GM19238 (cell line): ENCODE data around the gene MRPL12.

Source experiments
- DNase-seq: peaks from one replicate; pipeline ENCODE4 v3.0.0; 2011; ENCODE audit warnings: low spot score; ENCODE audit not compliant: insufficient read length

The MRPL12 gene

GRCh38 chr17:81701288-81702071 is 1.7 kb upstream of the MRPL12 start:
- DNase-seq = no peak

DNA sequence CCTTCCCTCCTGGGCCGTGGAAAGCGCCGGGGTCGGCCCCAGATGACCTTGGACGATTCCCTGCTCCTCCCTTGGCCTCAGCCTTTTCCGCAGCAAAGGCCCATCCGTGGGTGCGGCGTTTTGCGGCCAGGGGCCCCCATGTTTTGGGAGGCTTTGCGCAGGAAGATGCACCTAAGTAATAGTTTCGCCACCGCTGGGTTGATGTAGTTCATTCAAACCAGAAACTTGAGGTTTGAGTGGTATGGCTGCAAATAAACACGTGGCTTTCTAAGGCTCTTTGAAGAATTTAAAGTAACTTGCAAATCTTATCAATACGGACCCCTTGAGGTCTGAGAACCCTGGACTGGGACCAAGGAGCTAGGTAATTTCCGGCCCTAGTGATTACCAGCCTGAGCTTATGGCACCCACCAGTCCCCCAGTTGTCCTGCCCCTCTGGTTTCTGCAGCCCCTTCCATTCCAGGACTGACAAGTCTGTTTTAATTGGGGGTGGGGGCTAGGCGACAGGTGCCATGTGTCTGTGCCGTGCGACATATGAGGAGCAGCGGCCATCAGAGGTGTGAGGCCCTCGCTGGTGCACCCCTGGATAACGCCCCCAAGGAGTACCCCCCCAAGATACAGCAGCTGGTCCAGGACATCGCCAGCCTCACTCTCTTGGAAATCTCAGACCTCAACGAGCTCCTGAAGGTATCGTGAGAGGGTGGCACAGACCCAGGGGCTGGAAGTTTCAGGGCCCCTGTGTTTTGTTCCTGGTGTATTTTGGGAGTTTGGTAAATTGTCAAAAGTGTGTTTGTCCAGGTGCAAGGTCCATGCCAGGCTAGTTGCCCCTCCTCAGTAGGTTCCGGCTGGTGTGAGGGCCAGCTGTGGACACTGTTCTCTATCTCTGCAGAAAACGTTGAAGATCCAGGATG is 834 bp downstream of the MRPL12 start:
- no peak for DNase-seq

DNA sequence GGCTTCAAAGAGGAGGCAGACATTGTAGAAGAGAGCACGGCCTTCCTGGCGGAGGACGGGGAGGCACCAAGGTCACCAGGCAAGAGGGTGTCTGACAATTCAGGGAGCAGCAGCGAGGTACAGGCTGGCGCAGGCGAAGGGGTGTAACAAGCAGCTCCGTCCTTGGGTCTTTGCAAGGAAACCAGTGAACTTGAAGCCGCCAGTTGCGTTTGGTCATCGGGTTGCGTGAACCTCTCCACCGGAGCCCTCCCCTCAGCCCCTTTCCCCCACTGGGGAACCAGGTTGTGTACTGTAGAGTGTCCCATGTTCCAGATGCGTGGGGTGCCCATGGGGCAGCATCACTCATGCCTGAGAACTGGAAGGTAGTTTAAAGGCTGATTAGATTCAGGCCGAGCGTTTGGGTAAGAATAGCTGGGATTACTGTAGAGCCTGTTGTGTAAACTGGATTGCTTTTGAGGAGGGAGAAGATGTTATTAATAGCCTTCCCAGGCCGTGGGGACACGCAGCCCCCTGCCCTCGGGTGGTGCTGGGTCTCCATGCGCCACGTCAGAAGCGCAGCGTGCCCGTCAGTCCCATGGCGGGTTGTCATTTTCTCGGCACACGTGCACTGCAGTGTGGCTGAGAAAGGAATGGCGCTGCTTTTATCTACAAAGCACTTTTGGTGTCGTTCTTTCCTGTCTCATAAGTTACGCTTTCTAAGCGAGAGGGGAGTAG is 2.5 kb downstream of the MRPL12 start:
- no peak for DNase-seq

GRCh38 chr17:81706232-81706611 is 3.1 kb downstream of the MRPL12 start:
- DNase-seq = no peak

DNA sequence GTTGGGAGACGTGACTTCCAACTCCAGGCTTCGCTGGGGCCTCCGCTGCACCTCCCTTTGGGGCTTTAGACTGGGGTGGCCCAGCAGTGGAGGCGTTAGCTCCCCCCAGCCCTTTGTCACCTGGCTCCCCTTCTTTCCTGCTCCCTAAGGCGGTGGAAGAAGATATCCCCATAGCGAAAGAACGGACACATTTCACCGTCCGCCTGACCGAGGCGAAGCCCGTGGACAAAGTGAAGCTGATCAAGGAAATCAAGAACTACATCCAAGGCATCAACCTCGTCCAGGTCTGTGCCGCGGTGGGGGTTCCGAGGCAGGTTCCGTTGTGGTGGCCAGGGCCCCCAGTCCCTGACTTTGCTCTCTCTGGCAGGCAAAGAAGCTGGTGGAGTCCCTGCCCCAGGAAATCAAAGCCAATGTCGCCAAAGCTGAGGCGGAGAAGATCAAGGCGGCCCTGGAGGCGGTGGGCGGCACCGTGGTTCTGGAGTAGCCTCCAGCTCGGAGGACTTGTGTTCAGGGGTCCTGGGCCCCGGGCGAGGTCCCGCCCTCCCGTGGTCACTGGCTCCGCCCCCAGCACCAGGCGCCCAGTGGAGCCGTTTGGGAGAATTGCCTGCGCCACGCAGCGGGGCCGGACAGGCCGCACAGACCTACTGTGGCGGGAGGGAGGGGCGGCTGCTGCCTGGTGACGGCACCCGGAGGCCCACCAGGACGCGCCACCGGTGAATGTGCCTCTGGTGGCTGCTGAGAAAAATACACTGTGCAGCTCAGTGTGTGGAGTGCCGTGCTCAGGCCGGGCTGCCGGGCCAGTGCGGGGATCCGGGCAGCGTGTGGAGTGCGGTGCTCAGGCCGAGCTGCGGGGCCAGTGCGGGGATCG is 3.8 kb downstream of the MRPL12 start:
- no peak for DNase-seq

GRCh38 chr17:81707725-81708646 is 4.8 kb downstream of the MRPL12 start:
- DNase-seq = no peak

GRCh38 chr17:81708739-81709185 is 5.6 kb downstream of the MRPL12 start:
- no peak for DNase-seq

- DNase-seq = no peak
These were observed 7.5 kb downstream of the MRPL12 start for GRCh38 chr17:81710514-81711308.

- peak; percentile 95 for DNase-seq
These were observed 8.8 kb downstream of the MRPL12 start, which contains the start of gene SLC25A10 for GRCh38 chr17:81711814-81712467. SLC25A10 (plus strand) TSS chr17:81712284; CDS start chr17:81712427, 143 bp downstream.

GRCh38 chr17:81712468-81713003 is 9.4 kb downstream of the MRPL12 start:
- DNase-seq = peak; percentile 50

- no peak for DNase-seq
These were observed 9.9 kb downstream of the MRPL12 start for GRCh38 chr17:81713004-81713555.

DNA sequence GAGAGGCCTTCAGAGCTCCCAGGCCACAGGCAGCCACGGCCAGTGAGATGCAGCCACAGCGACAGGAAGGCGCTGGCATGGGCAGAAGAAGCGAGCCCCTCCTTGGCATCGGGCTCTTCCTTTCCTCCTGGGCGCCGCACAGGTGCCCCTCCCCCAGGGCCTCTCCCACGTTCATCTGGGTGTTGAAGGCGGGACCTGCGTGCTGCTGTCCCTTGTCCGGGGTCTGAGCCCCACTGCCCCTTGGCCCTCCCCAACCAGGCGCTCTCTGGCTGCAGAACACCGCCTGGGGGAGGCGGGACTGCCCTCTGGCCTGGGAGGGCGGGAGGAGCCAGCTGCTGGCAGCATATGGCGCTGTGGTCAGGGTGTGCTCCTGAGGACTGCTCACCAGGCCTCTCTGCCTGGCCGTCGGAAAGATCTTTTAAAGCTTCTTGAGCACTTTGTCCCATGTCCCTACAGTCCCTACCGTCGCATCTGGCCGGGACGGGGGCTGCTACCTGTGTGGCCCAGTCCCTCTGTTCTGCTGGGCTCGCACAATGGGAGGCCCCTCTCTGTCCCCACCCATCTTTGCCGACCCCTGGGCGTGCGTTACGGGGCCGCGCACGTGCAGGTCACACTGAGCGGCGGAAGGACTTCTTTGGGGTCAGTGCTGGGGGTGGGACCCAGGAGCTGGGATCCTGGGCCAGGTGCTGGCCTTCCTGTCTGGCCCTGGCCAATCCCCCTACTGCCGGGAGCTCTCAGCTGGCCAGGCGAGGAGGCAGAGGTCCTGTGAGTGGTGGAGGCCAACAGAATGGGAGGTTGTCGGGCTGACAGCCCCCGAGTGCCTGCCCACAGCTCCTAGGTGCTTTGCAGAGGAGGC is 10.6 kb downstream of the MRPL12 start:
- DNase-seq = no peak

DNA sequence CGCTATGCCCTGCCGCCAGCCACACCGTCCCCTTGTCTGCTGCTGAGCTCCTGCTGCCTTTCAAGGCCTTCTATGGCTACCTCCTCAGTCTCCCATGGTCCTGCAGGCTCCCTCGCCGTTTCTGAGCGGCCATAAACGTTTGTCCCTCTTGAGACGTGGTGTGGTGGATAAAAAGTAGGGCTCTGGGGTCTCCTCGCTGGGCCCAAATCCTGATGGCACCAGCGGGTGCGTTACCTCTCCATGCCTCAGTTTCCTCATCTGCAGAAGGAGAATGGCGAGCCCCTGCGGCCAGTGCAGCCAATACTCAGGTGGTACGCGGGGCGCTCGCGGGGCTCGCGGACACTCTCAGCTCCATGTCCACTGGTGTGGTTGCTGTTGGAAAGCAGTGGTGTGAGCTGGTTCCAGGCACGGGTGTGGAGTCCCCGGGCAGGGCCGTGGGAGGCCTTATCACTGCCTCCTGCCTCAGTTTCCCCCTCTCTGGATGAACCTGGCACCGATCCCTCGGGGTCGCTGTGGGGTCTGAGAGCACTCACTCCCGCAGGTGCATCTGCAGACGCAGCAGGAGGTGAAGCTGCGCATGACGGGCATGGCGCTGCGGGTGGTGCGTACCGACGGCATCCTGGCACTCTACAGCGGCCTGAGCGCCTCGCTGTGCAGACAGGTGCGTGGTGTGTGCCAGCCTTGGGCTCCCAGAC is 11.4 kb downstream of the MRPL12 start:
- no peak for DNase-seq

GRCh38 chr17:81715107-81715871 is 12.1 kb downstream of the MRPL12 start:
- no peak for DNase-seq
